Body of pancreas (tissue), 4 donors: ENCODE results near the gene HSD17B1. TPM values are rescaled to one million over a fixed set of nuclear protein-coding genes. Genes with fewer than 3 reads are reported as not detected.

Experiments
- ATAC-seq: fragments of 150-250 bp; one replicate; pipeline ENCODE4 v1.9.1; 2016
- DNase-seq, 4 donors: peaks; one replicate each; pipeline ENCODE4 v3.0.0-alpha.2; 2019
- H3K27ac ChIP-seq, 4 donors: fragments of 200-600 bp; sonication (generic); 1 replicate in 3 of 4; 2 replicates in 1 of 4; pipeline versions ENCODE4 v1.5.1 to v1.6.1; 2016 to 2019; ENCODE audit warnings: mild to moderate bottlenecking in 1 of 4, mixed read lengths in 1 of 4, moderate library complexity in 1 of 4
- H3K27me3 ChIP-seq, 2 donors: fragments of 200-600 bp; sonication (generic); one replicate each; pipeline ENCODE4 v1.6.0; 2016; ENCODE audit warnings: mild to moderate bottlenecking in 1 of 2
- H3K36me3 ChIP-seq, 2 donors: fragments of 200-600 bp; sonication (generic); replicated peaks in 1 of 2; 2 replicates each; pipeline ENCODE4 v1.5.1; 2016; ENCODE audit warnings: low read depth in 2 of 2; ENCODE audit not compliant: insufficient read depth in 1 of 2
- H3K4me1 ChIP-seq: fragments of 200-600 bp; sonication (generic); one replicate; pipeline ENCODE4 v1.6.0; 2016
- H3K4me3 ChIP-seq, 2 donors: fragments of 200-600 bp; sonication (generic); 1 replicate in 1 of 2; 2 replicates in 1 of 2; pipeline ENCODE4 v1.5.1; 2016 to 2019
- H3K9me3 ChIP-seq, 3 donors: fragments of 200-600 bp; sonication (generic); 1 replicate in 2 of 3; 2 replicates in 1 of 3; pipeline ENCODE4 v1.5.1; 2016
- POLR2A ChIP-seq, 3 donors: fragments of 450-650 bp; IDR thresholded peaks; one replicate each; pipeline ENCODE4 v1.6.1; 2016; ENCODE audit warnings: antibody characterized with exemption in 3 of 3, mild to moderate bottlenecking in 2 of 3
- WGBS, 2 donors: methylation state at CpG; one replicate each; pipeline ENCODE4 v1.1.5; 2017; 5-methylcytosine and 5-hydroxymethylcytosine counted together
- intact Hi-C: fragments of 100-400 bp; cut with DNase I; formaldehyde crosslinking; loops from one replicate; pipeline ENCODE4 v1.15.1; 2023
- total RNA-seq, 2 donors: library from RNA; depleted of rRNA; stranded (reverse); fragments of >200 nt; gene quantifications; one replicate each; pipeline ENCODE4 v1.1.0, GENCODE V29; 2016
- TF ChIP-seq, protein P1 (sequence below), 7 experiments: fragments of 450-650 bp in 4 of 7; fragments of 200-600 bp in 3 of 7; sonication (generic) in 3 of 7; IDR thresholded peaks; one replicate each; pipeline ENCODE4 v1.5.1; 2016 to 2019; ENCODE audit warnings: antibody characterized with exemption in 7 of 7

The HSD17B1 gene
- total RNA-seq, 2 donors from 2014 or later: 0.78 to 9.2 TPM

DNA sequence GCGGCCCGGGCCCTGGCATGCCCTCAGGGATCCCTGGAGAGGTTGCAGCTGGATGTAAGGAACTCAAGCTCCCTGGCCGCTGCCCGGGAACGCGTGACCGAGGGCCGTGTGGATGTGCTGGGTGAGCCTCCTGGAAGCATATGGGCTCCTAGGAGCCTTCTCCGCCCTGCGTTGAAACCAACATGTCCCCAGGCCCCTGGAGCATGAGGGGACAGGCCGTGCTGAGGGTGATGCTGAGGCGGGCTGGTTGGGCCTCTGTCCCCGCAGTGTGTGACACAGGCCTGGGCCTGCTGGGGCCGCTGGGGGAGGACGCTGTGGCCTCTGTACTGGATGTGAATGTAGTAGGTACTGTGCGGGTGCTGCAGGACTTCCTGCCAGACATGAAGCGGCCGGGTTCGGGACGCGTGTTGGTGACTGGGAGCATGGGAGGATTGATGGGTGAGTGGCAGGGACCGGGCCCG lies 5.7 kb upstream of the HSD17B1 start:
- TF ChIP-seq POLR2A (IDR thresholded peaks at IDR 0.05): no peak
- TF ChIP-seq, protein P1, sequence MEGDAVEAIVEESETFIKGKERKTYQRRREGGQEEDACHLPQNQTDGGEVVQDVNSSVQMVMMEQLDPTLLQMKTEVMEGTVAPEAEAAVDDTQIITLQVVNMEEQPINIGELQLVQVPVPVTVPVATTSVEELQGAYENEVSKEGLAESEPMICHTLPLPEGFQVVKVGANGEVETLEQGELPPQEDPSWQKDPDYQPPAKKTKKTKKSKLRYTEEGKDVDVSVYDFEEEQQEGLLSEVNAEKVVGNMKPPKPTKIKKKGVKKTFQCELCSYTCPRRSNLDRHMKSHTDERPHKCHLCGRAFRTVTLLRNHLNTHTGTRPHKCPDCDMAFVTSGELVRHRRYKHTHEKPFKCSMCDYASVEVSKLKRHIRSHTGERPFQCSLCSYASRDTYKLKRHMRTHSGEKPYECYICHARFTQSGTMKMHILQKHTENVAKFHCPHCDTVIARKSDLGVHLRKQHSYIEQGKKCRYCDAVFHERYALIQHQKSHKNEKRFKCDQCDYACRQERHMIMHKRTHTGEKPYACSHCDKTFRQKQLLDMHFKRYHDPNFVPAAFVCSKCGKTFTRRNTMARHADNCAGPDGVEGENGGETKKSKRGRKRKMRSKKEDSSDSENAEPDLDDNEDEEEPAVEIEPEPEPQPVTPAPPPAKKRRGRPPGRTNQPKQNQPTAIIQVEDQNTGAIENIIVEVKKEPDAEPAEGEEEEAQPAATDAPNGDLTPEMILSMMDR (IDR thresholded peaks at IDR 0.05): no peak
- peaks cover 0 to 2% of the 10 kb centered on the region in 2 donors for H3K36me3 ChIP-seq
- H3K4me1 ChIP-seq: peaks cover 22% of the 10 kb centered on the region
- ATAC-seq (no peak), DNase-seq (no peak)
- H3K27me3 ChIP-seq: no peaks in the 10 kb centered on the region
- 78 to 82% methylated on average over 11 to 23 of the region's 23 CpGs for WGBS, 2 donors
- intact Hi-C loops: no loop called here
- H3K4me3 ChIP-seq: no peak overlapping the region
- H3K9me3 ChIP-seq: no peaks in the 10 kb centered on the region
- no peak overlapping the region for H3K27ac ChIP-seq

DNA sequence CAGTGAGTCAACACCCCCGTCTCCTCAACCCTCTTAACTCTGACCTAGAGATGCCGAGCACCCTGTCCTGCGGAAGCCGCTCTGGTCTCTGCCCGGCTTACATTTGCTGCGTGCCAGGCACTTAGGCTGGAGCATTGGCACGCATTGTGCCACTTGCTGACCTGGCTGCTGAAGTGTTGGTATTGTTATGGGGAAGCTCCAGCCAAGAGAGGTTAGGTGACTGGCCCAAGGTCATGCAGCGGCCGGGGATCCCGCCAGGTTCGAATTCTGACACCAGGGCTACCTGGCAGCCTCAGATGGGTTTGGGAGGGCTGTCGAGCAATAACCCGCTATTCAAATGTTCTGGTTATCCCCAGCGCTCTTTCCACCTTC lies 5.0 kb upstream of the HSD17B1 start:
- H3K4me3 ChIP-seq: no peak overlapping the region

DNA sequence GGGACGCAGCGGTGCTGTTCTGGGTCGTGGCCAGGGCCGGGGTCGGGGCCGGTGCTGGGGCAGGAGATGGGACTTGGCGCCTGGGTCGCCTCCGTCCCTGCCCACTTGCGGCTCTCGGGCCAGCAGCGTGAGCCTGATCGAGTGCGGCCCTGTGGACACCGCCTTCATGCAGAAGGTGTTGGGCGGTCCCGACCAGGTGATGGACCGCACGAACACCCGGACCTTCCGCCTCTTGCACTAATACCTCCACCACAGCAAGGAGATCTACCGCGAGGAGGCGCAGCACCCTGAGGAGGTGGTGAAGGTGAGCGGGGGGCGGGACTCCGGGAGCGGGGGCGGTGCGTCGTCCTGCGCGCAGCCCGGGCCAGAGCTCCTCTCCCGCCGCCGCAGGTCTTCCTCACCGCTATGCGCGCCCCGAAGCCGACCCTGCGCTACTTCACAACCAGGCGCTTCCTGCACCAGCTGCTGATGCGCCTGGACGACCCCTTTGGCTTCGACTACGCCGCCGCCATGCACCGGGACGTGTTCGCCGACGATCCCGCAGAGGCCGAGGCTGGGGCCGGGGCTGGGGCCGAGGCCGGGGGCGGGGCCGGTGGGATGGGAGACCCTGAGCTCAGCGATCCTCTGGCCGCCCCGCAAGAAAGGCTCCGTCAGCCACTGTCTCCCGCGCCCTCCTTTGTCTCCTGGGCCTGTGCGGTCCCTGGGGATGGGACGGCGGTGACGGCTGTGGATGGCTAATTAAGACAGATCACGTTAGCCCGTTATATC lies 4.5 kb upstream of the HSD17B1 start:
- 9 to 32% methylated on average over 8 to 72 of the region's 74 CpGs for WGBS, 2 donors
- Histone ChIP-seq H3K27ac (peak overlapping the region in 1 of 4 donors; percentile 21), H3K4me3 (no peak overlapping the region), H3K36me3 (no peaks in the 10 kb centered on the region), H3K4me1 (peaks cover 28% of the 10 kb centered on the region), H3K27me3 (no peaks in the 10 kb centered on the region), H3K9me3 (no peaks in the 10 kb centered on the region)
- ATAC-seq (peak; percentile 89), DNase-seq (peak; percentile 90 to 94 (median 93))
- TF ChIP-seq, protein P1 (IDR thresholded peaks at IDR 0.05): peak; percentile 51 to 84 (median 72)
- peak in 2 of 3 donors; percentile 20 to 22 for TF ChIP-seq POLR2A (IDR thresholded peaks at IDR 0.05)
- intact Hi-C loops: no loop called here

More for the DNA sequence above, 5.0 kb upstream of the HSD17B1 start:
- 43% methylated on average over 13 of the region's 14 CpGs; no CpG with 5 or more reads in 1 of the 2 donors for WGBS, 2 donors
- intact Hi-C loops: no loop called here
- Histone ChIP-seq H3K4me1 (peaks cover 22% of the 10 kb centered on the region), H3K27me3 (no peaks in the 10 kb centered on the region), H3K9me3 (no peaks in the 10 kb centered on the region), H3K27ac (peak overlapping the region in 1 of 4 donors; percentile 21), H3K36me3 (no peaks in the 10 kb centered on the region)
- peak in 1 of 3 donors; percentile 16 for TF ChIP-seq POLR2A (IDR thresholded peaks at IDR 0.05)
- TF ChIP-seq, protein P1 (IDR thresholded peaks at IDR 0.05): no peak
- DNase-seq (peak in 3 of 4 donors; percentile 27 to 57 (median 38)), ATAC-seq (peak; percentile 24)

DNA sequence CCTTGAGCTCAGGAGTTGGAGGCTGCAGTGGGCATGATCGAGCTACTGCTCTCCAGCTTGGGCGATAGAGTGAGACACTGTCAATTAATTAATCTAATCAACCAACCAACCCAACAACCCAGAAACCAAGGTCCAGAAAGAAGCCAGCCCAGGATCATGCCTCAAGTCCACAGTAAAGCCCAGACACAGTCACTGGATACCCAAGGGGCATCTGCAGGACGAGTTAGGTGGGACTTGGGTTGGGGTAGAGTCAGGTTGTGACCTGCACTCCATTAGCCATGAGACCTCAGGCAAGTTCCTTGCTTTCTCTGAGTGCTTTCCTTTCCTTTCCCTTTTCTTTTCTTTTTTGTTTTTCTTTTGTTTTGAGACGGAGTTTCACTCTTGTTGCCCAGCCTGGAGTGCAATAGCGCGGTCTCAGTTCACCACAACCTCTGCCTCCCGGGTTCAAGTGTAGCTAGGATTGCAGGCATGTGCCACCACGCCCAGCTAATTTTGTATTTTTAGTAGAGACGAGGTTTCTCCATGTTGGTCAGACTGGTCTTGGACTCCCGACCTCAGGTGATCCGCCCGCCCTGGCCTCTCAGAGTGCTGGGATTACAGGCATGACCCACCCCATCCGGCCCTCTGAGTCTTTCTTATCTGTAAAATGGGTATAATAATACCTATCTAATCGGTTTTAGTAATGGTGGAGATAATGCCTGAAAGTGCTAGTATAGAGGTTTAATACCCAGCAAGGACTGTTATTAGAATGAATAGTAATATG lies 3.5 kb upstream of the HSD17B1 start:
- H3K4me1 ChIP-seq: peaks cover 37% of the 10 kb centered on the region
- no peak for TF ChIP-seq POLR2A (IDR thresholded peaks at IDR 0.05)
- TF ChIP-seq, protein P1 (IDR thresholded peaks at IDR 0.05): no peak
- H3K27ac ChIP-seq: no peak overlapping the region
- intact Hi-C loops: no loop called here
- H3K4me3 ChIP-seq: no peak overlapping the region
- no peak for ATAC-seq
- H3K36me3 ChIP-seq: no peaks in the 10 kb centered on the region
- no peaks in the 10 kb centered on the region for H3K27me3 ChIP-seq
- no peak for DNase-seq
- H3K9me3 ChIP-seq: no peaks in the 10 kb centered on the region
- 67 to 73% methylated on average over 14 of the region's 14 CpGs for WGBS, 2 donors
